Calu3 (cell line): ENCODE data around the gene TP53BP2. TPM values are rescaled to one million over a fixed set of nuclear protein-coding genes. Genes with fewer than 3 reads are reported as not detected.

Source experiments
- BruUV-seq: library from RNA; stranded (reverse); fragments of 400-500 nt; replicated peaks from 2 replicates; lab custom pipeline; 2021; lab: Mats Ljungman, UMichigan
- CTCF ChIA-PET: fragments of 300-600 bp; sonication (Branson Sonifier 250); formaldehyde crosslinking; loops from one replicate; lab custom pipeline; 2022; ENCODE audit warnings: antibody characterized with exemption; lab: Charles Lee
- DNase-seq: peaks from one replicate; pipeline ENCODE4 v3.0.0; 2022
- H3K27ac Mint-ChIP-seq: one replicate; pipeline ENCODE4 v1.8.0; 2022; ENCODE audit warnings: mixed read lengths; ENCODE audit not compliant: unreplicated experiment
- H3K27me3 Mint-ChIP-seq: one replicate; pipeline ENCODE4 v1.8.0; 2022; ENCODE audit warnings: mixed read lengths; ENCODE audit not compliant: unreplicated experiment
- H3K36me3 Mint-ChIP-seq: one replicate; pipeline ENCODE4 v1.8.0; 2022; ENCODE audit warnings: mild to moderate bottlenecking, moderate library complexity, mixed read lengths; ENCODE audit not compliant: insufficient read depth, unreplicated experiment
- H3K4me1 Mint-ChIP-seq: one replicate; pipeline ENCODE4 v1.8.0; 2022; ENCODE audit warnings: mild to moderate bottlenecking, low read depth, mixed read lengths; ENCODE audit not compliant: unreplicated experiment
- H3K4me3 Mint-ChIP-seq: one replicate; pipeline ENCODE4 v1.8.0; 2022; ENCODE audit warnings: mild to moderate bottlenecking, low read depth, moderate library complexity, mixed read lengths; ENCODE audit not compliant: unreplicated experiment
- H3K9me3 Mint-ChIP-seq: one replicate; pipeline ENCODE4 v1.8.0; 2022; ENCODE audit warnings: low read depth, mixed read lengths; ENCODE audit not compliant: unreplicated experiment
- intact Hi-C: fragments of 100-400 bp; cut with micrococcal nuclease; formaldehyde crosslinking; loops from one replicate; pipeline ENCODE4 v1.10.0; 2022; ENCODE audit not compliant: unreplicated experiment
- total RNA-seq: library from RNA; stranded (reverse); gene quantifications from 2 replicates; pipeline ENCODE4 v1.2.3, GENCODE V29; 2022
- TF ChIP-seq, protein P1 (sequence below): fragments of 200-600 bp; IDR thresholded peaks from one replicate; pipeline ENCODE4 v1.8.0; 2022; ENCODE audit warnings: antibody characterized with exemption; ENCODE audit not compliant: unreplicated experiment

TP53BP2 gene
- total RNA-seq, 1 experiment from 2014 or later, result 66.4 TPM

DNA sequence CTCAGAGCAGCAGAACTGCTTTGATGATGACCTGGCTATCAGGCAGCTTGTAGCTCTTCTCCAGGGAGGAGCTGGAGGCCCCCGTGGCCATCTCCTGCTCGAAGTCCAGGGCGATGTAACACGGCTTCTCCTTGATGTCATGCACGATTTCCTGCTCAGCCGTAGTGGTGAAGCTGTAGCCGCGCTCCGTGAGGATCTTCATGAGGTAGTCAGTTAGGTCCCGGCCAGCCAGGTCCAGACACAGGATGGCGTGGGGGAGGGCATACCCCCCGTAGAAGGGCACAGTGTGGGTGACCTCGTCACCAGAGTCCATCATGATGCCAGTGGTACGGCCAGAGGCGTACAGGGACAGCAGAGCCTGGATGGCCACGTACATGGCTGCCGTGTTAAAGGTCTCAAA, 18.3 kb upstream of the TP53BP2 start:
- CTCF ChIA-PET, result no interaction called here
- DNase-seq, result no peak
- BruUV-seq, result no TSS peak
- Mint-ChIP-seq H3K4me1 (peaks cover 14% of the 10 kb centered on the region), H3K27ac (no peak overlapping the region), H3K27me3 (peaks cover 4% of the 10 kb centered on the region), H3K9me3 (no peaks in the 10 kb centered on the region), H3K4me3 (no peak overlapping the region), H3K36me3 (no peaks in the 10 kb centered on the region)
- intact Hi-C loops, result no loop called here
- TF ChIP-seq, protein P1, sequence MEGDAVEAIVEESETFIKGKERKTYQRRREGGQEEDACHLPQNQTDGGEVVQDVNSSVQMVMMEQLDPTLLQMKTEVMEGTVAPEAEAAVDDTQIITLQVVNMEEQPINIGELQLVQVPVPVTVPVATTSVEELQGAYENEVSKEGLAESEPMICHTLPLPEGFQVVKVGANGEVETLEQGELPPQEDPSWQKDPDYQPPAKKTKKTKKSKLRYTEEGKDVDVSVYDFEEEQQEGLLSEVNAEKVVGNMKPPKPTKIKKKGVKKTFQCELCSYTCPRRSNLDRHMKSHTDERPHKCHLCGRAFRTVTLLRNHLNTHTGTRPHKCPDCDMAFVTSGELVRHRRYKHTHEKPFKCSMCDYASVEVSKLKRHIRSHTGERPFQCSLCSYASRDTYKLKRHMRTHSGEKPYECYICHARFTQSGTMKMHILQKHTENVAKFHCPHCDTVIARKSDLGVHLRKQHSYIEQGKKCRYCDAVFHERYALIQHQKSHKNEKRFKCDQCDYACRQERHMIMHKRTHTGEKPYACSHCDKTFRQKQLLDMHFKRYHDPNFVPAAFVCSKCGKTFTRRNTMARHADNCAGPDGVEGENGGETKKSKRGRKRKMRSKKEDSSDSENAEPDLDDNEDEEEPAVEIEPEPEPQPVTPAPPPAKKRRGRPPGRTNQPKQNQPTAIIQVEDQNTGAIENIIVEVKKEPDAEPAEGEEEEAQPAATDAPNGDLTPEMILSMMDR, result no peak

DNA sequence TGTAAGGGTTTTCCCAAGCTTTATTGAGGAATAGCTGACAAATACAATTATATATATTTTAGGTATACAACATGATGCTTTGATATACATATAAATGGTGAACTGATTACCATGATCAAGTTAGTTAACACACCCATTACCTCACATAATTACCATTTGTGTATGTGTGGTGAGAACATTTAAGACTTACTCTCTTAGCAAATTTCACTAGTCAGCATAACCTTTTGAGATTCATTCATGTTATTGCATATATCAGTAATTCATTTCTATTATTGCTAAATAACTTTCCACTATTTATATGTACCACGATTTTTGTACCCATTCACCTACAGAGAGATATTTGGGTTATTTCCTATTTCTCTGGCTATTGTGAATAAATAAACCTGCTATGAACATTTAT, 16.2 kb upstream of the TP53BP2 start:
- no peaks in the 10 kb centered on the region for H3K9me3 Mint-ChIP-seq

DNA sequence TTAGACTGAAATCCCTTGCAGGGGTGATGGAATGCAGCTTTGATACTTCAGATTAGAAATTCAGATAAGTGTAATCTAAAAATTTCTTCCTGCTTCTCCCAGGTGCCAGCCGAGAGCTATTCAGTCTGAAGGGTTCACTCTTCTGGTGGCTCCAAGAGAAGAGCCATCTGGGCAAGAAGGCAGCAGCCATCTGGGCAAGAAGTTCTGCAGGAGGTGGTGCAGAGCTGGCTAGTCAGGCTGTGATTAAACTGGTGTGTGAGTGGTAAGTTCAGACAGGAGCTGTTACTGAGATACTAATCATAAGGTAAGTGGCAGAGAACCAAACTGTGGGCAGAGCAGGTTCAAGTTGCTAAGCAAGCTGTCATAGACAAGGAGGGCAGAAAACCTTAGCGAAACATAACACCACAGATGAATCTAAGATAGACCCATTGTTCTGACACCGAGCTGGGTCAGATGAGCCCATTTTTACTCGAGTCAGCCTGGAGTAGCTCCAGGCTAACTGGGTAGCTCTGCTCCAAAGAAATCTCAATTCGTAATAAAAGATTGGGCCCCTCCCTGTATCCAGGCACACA, 14.4 kb upstream of the TP53BP2 start:
- no peaks in the 10 kb centered on the region for H3K27me3 Mint-ChIP-seq
- DNase-seq, result no peak
- no peaks in the 10 kb centered on the region for H3K9me3 Mint-ChIP-seq
- CTCF ChIA-PET, result no interaction called here
- H3K4me1 Mint-ChIP-seq, result peaks cover 18% of the 10 kb centered on the region
- TF ChIP-seq, protein P1, result no peak
- no peak overlapping the region for H3K4me3 Mint-ChIP-seq
- H3K36me3 Mint-ChIP-seq, result no peaks in the 10 kb centered on the region
- H3K27ac Mint-ChIP-seq, result no peak overlapping the region
- intact Hi-C loops, result no loop called here
- BruUV-seq, result no TSS peak

More for the DNA sequence above, 16.2 kb upstream of the TP53BP2 start:
- TF ChIP-seq, protein P1, result no peak
- H3K4me3 Mint-ChIP-seq, result no peak overlapping the region
- DNase-seq, result no peak
- H3K36me3 Mint-ChIP-seq, result no peaks in the 10 kb centered on the region
- no peaks in the 10 kb centered on the region for H3K27me3 Mint-ChIP-seq
- CTCF ChIA-PET, result no interaction called here
- BruUV-seq, result no TSS peak
- intact Hi-C loops, result no loop called here
- no peak overlapping the region for H3K27ac Mint-ChIP-seq
- peaks cover 18% of the 10 kb centered on the region for H3K4me1 Mint-ChIP-seq

DNA sequence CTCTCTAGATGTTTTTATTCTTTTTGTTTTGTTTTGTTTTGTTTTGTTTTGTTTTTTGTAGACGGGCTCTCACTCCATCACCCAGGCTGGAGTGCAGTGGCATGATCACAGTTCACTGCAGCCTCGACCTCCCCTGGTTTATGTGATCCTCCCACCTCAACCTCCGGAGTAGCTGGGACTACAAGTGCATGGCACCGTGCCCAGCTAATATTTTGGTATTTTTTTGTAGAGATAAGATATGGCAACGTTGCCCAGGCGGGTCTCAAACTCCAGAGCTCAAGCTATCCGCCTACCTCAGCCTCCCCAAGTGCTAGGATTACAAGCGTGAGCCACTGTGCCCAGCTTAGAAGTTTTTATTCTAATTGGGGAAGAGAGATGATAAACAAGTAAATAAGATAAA, 13.3 kb upstream of the TP53BP2 start:
- CTCF ChIA-PET, result no interaction called here
- Mint-ChIP-seq H3K27ac (no peak overlapping the region), H3K36me3 (no peaks in the 10 kb centered on the region), H3K4me1 (peaks cover 18% of the 10 kb centered on the region), H3K27me3 (no peaks in the 10 kb centered on the region), H3K9me3 (no peaks in the 10 kb centered on the region), H3K4me3 (no peak overlapping the region)
- no peak for DNase-seq
- intact Hi-C loops, result no loop called here
- no TSS peak for BruUV-seq
- TF ChIP-seq, protein P1, result no peak
